Measurements from ENCODE around the gene KIAA1755. TPM values are rescaled to one million over a fixed set of nuclear protein-coding genes. Genes with fewer than 3 reads are reported as not detected.
"Not testable (repeated sequence)": the region's sequence is repeated elsewhere in the genome, so short reads cannot be mapped to it uniquely, and the experiment has no call there.

Gene KIAA1755
- total and polyA plus RNA-seq, 2 experiments from 2014 or later: 4.0 to 5.1 TPM

DNA sequence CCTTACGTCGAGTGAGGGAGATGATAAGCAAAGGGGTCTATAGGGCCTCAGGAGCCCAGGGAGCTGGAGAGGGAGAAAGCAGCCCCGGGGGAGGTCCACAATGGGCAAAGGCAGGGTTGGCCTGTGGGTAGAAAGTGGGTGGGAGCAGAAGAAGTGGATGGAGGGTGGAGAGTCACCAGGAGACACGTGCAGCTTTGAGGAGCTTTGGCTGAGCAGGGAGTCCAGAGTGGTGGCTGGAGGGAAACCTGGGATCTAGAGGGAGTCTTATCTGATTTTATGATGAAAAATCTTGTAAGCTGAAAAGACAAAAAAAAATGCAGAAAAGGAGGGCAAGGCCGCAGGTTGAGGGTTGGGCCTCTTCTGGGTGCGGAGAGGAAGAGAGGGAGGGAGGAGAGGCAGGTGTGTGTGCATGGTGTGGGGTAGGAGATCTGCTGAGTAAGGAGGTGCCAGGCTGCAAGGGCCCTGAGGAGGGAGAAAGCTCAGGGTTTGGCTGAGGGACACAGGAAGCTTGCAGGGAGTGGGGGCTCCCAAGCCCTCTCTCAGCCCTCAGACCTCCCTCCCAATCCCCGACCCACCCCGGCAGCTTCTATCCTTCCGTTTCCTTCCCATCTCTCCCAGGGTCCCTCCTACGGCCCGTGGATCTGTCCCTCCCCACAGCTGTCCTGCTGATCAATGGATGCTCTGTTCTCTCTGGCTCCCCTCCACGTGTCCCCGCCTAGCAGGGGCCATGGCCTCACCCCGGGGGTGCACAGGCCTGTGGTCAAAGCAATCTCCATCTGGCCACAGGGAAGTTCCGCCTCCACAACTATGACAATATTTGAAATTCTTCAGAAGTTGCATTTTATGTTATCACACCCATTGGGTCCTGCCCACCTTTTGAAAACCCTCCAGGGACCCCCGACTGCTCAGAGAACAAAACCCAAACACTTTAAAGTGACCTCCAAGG is 26.3 kb upstream of the KIAA1755 start:
- H3K27ac ChIP-seq: no peak overlapping the region
- H3K27me3 ChIP-seq (replicated peaks; ENCODE audit: insufficient read depth): no peaks in the 10 kb centered on the region
- TF ChIP-seq EZH2 (IDR thresholded peaks at IDR 0.05; ENCODE audit: insufficient read depth, poor library complexity, severe bottlenecking): no peak
- no peak for TF ChIP-seq EZH2phosphoT487 (IDR thresholded peaks at IDR 0.05; ENCODE audit: insufficient read depth, low read depth)
- H3K9me2 ChIP-seq (ENCODE audit: insufficient read depth): no peaks in the 10 kb centered on the region
- H3K9me3 ChIP-seq (ENCODE audit: low read depth): no peaks in the 10 kb centered on the region
- WGBS, 2 experiments (ENCODE audit: low coverage in 1 of 2, low lambda C conversion rate in 2 of 2, missing lambda C conversion rate in 2 of 2): 48 to 50% methylated on average over 13 to 16 of the region's 16 CpGs
- no peak overlapping the region for H3K4me2 ChIP-seq (ENCODE audit: unreplicated experiment)
- in situ Hi-C loops (cut with MboI): no loop called here
- peak overlapping the region; percentile 73 for H2AFZ ChIP-seq
- H3K4me1 ChIP-seq (ENCODE audit: insufficient read depth): peaks cover 13% of the 10 kb centered on the region
- H3F3A ChIP-seq (ENCODE audit: insufficient read depth): no peaks in the 10 kb centered on the region
- no peaks in the 10 kb centered on the region for H3K36me3 ChIP-seq (ENCODE audit: low read depth)
- no peak overlapping the region for H3K4me3 ChIP-seq
- no peaks in the 10 kb centered on the region for H4K20me1 ChIP-seq (ENCODE audit: insufficient read depth)
- H3K9ac ChIP-seq: no peak overlapping the region
- H3K79me2 ChIP-seq (ENCODE audit: insufficient read depth): no peaks in the 10 kb centered on the region
- no peak for DNase-seq

DNA sequence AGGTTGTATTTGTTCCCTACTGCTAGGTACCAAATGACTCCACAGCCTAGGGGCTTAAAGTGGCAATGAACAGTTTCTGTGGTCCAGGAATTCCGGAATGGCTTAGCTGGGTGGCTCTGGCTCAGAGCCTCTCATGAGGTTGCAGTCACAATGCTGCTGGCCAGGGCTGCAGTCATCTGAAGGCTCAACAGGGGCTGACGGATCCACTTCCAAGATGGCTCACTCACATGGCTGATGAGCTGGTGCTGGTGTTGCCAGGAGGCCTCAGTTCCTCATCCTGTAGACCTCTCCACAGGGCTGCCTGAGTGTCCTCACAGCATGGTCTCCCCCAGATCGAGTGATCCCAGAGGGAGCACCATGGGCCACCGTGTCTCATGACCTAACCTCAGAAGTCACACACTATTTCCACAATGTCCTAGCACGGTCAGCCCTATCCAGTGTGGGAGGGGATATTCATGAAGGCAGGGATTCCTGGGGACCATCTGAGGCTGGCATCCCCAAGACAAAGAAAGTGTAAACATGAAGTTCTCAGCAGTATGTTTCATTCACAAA is 24.4 kb upstream of the KIAA1755 start:
- H3K79me2 ChIP-seq (ENCODE audit: insufficient read depth): no peaks in the 10 kb centered on the region
- no peak for TF ChIP-seq EZH2phosphoT487 (IDR thresholded peaks at IDR 0.05; ENCODE audit: insufficient read depth, low read depth)
- TF ChIP-seq EZH2 (IDR thresholded peaks at IDR 0.05; ENCODE audit: insufficient read depth, poor library complexity, severe bottlenecking): no peak
- H3K36me3 ChIP-seq (ENCODE audit: low read depth): no peaks in the 10 kb centered on the region
- no peaks in the 10 kb centered on the region for H3K9me3 ChIP-seq (ENCODE audit: low read depth)
- H3K27me3 ChIP-seq (replicated peaks; ENCODE audit: insufficient read depth): no peaks in the 10 kb centered on the region
- H3K9me2 ChIP-seq (ENCODE audit: insufficient read depth): no peaks in the 10 kb centered on the region
- H3F3A ChIP-seq (ENCODE audit: insufficient read depth): peaks cover 6% of the 10 kb centered on the region; the same call in 1 of the 2 replicates
- DNase-seq: no peak
- H3K4me3 ChIP-seq: no peak overlapping the region
- H3K27ac ChIP-seq: no peak overlapping the region
- no peaks in the 10 kb centered on the region for H4K20me1 ChIP-seq (ENCODE audit: insufficient read depth)
- peaks cover 20% of the 10 kb centered on the region for H3K4me1 ChIP-seq (ENCODE audit: insufficient read depth)
- no peak overlapping the region for H2AFZ ChIP-seq
- 90 to 93% methylated on average over 5 of the region's 5 CpGs for WGBS, 2 experiments (ENCODE audit: low coverage in 1 of 2, low lambda C conversion rate in 2 of 2, missing lambda C conversion rate in 2 of 2)
- no peak overlapping the region for H3K9ac ChIP-seq
- in situ Hi-C loops (cut with MboI): no loop called here
- no peak overlapping the region for H3K4me2 ChIP-seq (ENCODE audit: unreplicated experiment)

DNA sequence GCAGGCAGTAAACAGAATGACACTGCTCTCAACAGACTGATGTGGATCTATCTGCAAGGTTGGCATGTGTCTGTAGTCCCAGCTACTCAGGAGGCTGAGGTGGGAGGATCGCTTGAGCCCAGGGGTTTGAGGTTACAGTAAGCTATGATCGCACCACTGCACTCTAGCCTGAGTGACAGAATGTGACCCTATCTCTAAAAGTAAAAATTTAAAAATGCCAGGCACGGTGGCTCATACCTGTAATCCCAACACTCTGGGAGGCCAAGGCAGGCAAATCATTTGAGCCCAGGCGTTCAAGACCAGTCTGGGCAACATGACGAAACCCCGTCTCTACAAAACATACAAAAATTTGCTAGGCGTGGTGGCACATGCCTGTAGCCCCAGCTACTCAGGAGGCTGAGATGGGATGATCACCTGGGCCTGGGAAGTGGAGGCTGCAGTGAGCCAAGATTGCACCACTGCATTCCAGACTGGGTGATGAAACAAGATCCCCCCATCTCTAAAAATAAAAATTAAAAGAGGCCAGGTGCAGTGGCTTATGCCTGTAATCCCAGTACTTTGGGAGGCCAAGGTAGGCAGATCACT is 23.6 kb upstream of the KIAA1755 start:
- H3K9me3 ChIP-seq (ENCODE audit: low read depth); H3K4me3 ChIP-seq; H3K36me3 ChIP-seq (ENCODE audit: low read depth); H3K79me2 ChIP-seq (ENCODE audit: insufficient read depth); in situ Hi-C loops (cut with MboI); H3K27me3 ChIP-seq (replicated peaks; ENCODE audit: insufficient read depth); H3K9me2 ChIP-seq (ENCODE audit: insufficient read depth); H3K4me2 ChIP-seq (ENCODE audit: unreplicated experiment); H3K9ac ChIP-seq; DNase-seq; H2AFZ ChIP-seq; H4K20me1 ChIP-seq (ENCODE audit: insufficient read depth); H3F3A ChIP-seq (ENCODE audit: insufficient read depth); H3K27ac ChIP-seq: not testable (repeated sequence)
- peaks cover 28% of the 10 kb centered on the region for H3K4me1 ChIP-seq (ENCODE audit: insufficient read depth)
- WGBS, 2 experiments (ENCODE audit: low coverage in 1 of 2, low lambda C conversion rate in 2 of 2, missing lambda C conversion rate in 2 of 2): 92 to 93% methylated on average over 7 of the region's 7 CpGs

DNA sequence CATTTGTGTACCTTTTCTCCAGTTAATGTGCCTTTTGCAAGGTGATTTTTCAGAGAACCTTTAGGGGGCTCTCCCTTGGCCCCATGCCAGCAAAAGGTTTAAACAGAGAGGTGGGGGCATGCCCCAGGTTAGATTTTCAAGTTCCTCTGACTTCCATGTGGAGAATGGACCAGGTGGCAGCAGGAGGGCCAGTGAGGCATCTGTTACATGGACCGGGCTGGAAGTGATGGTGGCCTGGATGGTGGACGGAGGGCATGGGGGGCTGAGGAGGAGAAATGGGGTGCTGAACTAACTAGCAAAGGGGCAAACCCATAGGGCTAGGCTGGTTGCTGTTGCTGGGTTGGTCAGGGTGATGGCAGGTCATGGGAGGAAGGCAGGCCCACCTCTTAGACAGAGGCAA is 22.7 kb upstream of the KIAA1755 start:
- no peaks in the 10 kb centered on the region for H3K27me3 ChIP-seq (replicated peaks; ENCODE audit: insufficient read depth)
- H3K9me2 ChIP-seq (ENCODE audit: insufficient read depth): no peaks in the 10 kb centered on the region
- no peak for DNase-seq
- no peaks in the 10 kb centered on the region for H3K9me3 ChIP-seq (ENCODE audit: low read depth)
- H3K36me3 ChIP-seq (ENCODE audit: low read depth): no peaks in the 10 kb centered on the region
- H4K20me1 ChIP-seq (ENCODE audit: insufficient read depth): no peaks in the 10 kb centered on the region
- no peak for TF ChIP-seq EZH2 (IDR thresholded peaks at IDR 0.05; ENCODE audit: insufficient read depth, poor library complexity, severe bottlenecking)
- no peak for TF ChIP-seq EZH2phosphoT487 (IDR thresholded peaks at IDR 0.05; ENCODE audit: insufficient read depth, low read depth)
- no peak overlapping the region for H3K4me2 ChIP-seq (ENCODE audit: unreplicated experiment)
- in situ Hi-C loops (cut with MboI): no loop called here
- no peaks in the 10 kb centered on the region for H3K79me2 ChIP-seq (ENCODE audit: insufficient read depth)
- H3K27ac ChIP-seq: no peak overlapping the region
- no peak overlapping the region for H3K4me3 ChIP-seq
- peaks cover 6% of the 10 kb centered on the region; the same call in 1 of the 2 replicates for H3F3A ChIP-seq (ENCODE audit: insufficient read depth)
- no peak overlapping the region for H3K9ac ChIP-seq
- peaks cover 30% of the 10 kb centered on the region for H3K4me1 ChIP-seq (ENCODE audit: insufficient read depth)
- 92 to 100% methylated on average over 2 of the region's 2 CpGs for WGBS, 2 experiments (ENCODE audit: low coverage in 1 of 2, low lambda C conversion rate in 2 of 2, missing lambda C conversion rate in 2 of 2)
- no peak overlapping the region for H2AFZ ChIP-seq

DNA sequence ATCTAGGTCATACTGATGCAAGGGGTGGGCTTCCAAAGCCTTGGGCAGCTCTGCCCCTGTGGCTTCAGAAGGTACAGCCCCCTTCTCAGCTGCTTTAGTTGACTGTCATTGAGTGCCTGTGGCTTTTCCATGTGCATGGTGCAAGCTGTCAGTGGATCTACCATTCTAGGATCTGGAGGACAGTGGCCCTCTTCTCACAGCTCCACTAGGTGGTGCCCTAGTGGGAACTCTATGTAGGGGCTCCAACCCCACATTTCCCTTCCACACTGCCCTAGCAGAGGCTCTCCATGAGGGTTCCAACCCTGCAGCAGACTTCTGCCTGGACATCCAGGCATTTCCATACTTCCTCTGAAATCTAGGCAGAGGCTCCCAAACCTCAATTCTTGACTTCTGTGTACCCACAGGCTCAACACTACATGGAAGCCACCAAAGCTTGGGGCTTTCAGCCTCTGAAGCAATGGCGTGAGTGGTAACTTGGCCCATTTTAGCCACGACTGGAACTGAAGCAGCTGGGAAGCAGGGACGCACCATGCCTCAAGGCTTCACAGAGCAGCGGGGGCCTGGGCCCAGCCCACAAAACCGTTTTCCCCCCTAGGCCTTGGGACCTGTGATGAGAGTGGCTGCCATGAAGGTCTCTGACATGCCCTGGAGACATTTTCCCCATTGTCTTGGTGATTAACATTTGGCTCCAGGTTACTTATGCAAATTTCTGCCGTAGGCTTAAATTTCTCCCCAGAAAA is 20.8 kb upstream of the KIAA1755 start:
- H3K9ac ChIP-seq; H3K4me3 ChIP-seq; H3K79me2 ChIP-seq (ENCODE audit: insufficient read depth); in situ Hi-C loops (cut with MboI); H2AFZ ChIP-seq; H3K4me2 ChIP-seq (ENCODE audit: unreplicated experiment); H4K20me1 ChIP-seq (ENCODE audit: insufficient read depth); H3K36me3 ChIP-seq (ENCODE audit: low read depth); DNase-seq; H3K27ac ChIP-seq; H3K9me2 ChIP-seq (ENCODE audit: insufficient read depth); H3K9me3 ChIP-seq (ENCODE audit: low read depth); H3K27me3 ChIP-seq (replicated peaks; ENCODE audit: insufficient read depth): not testable (repeated sequence)
- WGBS, 2 experiments (ENCODE audit: low coverage in 1 of 2, low lambda C conversion rate in 2 of 2, missing lambda C conversion rate in 2 of 2): 85 to 92% methylated on average over 6 of the region's 6 CpGs
- Histone ChIP-seq H3F3A (ENCODE audit: insufficient read depth) (peaks cover 13% of the 10 kb centered on the region; the same call in 1 of the 2 replicates), H3K4me1 (ENCODE audit: insufficient read depth) (peaks cover 25% of the 10 kb centered on the region)
